Right forelimb (tissue), 1 donor: ENCODE data around the gene EPHB1.

Experiments
- DNase-seq: peaks from one replicate; pipeline ENCODE4 v3.0.0-alpha.2; 2018

Gene EPHB1

GRCh38 chr3:135272026-135272669 is 477.1 kb downstream of the EPHB1 start:
- no peak for DNase-seq

GRCh38 chr3:135292162-135292561 is 497.1 kb downstream of the EPHB1 start:
- no peak for DNase-seq

- DNase-seq = no peak
Measured at GRCh38 chr3:135301670-135302069, 506.6 kb downstream of the EPHB1 start.

GRCh38 chr3:135304378-135304777 is 509.3 kb downstream of the EPHB1 start:
- no peak for DNase-seq
